IPS-NIHi11 (cell line): Measurements from ENCODE around the gene ARF6.

ENCODE experiments used
- DNase-seq: peaks from one replicate; pipeline ENCODE4 v3.0.0; 2012; ENCODE audit warnings: mixed read lengths, low spot score

ARF6 gene

GRCh38 chr14:49940808-49941421, 48.0 kb downstream of the ARF6 start:
- no peak for DNase-seq

- no peak for DNase-seq
These were observed 49.2 kb downstream of the ARF6 start for GRCh38 chr14:49942090-49942489.

- no peak for DNase-seq
These were observed 51.6 kb downstream of the ARF6 start for GRCh38 chr14:49944501-49944900.

- DNase-seq: no peak
These were observed 52.8 kb downstream of the ARF6 start for GRCh38 chr14:49945448-49946319.
